ENCODE data around the gene TMOD2.

DNA sequence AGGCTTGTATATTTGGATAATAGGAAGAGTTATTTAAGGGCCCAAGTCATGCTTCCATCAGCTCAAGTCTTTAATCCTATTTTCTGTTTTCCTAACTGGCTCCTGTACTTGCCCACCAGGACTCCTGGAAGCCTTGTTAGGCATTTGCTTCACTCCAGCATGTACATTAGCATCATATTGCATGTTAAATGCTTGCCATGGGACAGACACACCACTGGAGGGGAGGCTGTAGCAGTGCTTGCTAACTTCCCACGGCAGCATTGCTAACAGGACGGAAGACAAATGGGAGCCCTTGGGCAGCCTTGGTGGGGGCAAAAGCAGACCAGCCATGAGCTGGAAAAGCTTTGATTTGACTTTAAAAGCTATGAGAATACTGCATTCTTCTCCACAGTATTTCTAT is 6.1 kb downstream of the TMOD2 start:
- TF ChIP-seq, protein P1, sequence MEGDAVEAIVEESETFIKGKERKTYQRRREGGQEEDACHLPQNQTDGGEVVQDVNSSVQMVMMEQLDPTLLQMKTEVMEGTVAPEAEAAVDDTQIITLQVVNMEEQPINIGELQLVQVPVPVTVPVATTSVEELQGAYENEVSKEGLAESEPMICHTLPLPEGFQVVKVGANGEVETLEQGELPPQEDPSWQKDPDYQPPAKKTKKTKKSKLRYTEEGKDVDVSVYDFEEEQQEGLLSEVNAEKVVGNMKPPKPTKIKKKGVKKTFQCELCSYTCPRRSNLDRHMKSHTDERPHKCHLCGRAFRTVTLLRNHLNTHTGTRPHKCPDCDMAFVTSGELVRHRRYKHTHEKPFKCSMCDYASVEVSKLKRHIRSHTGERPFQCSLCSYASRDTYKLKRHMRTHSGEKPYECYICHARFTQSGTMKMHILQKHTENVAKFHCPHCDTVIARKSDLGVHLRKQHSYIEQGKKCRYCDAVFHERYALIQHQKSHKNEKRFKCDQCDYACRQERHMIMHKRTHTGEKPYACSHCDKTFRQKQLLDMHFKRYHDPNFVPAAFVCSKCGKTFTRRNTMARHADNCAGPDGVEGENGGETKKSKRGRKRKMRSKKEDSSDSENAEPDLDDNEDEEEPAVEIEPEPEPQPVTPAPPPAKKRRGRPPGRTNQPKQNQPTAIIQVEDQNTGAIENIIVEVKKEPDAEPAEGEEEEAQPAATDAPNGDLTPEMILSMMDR (IDR thresholded peaks at IDR 0.05): no peak
- TF ChIP-seq POLR2A (IDR thresholded peaks at IDR 0.05): no peak

Data from thyroid gland (tissue), 4 donors.